Adrenal gland (tissue), 12 donors: ENCODE measurements around the gene TOMM40. TPM values are rescaled to one million over a fixed set of nuclear protein-coding genes. Genes with fewer than 3 reads are reported as not detected.
"Not testable (repeated sequence)": the region's sequence is repeated elsewhere in the genome, so short reads cannot be mapped to it uniquely, and the experiment has no call there.

Experiments used
- DNase-seq, 7 donors: peaks; one replicate each; pipeline ENCODE4 v3.0.0-alpha.2; 2019 to 2020
- H3K27ac ChIP-seq, 5 donors: fragments of 200-600 bp; sonication (generic) in 4 of 5; 1 replicate in 3 of 5; 2 replicates in 2 of 5; pipeline versions ENCODE4 v1.5.1 to v1.8.0; 2016 to 2020; ENCODE audit warnings: mild to moderate bottlenecking in 1 of 5
- H3K27me3 ChIP-seq: fragments of 200-600 bp; 2 replicates; pipeline ENCODE4 v1.8.0; 2021
- H3K36me3 ChIP-seq, 2 donors: fragments of 200-600 bp; replicated peaks in 1 of 2; 1 replicate in 1 of 2; 2 replicates in 1 of 2; pipeline versions ENCODE4 v1.5.1 to v1.8.0; 2018 to 2022
- H3K4me1 ChIP-seq, 2 donors: fragments of 200-600 bp; replicated peaks in 1 of 2; 1 replicate in 1 of 2; 2 replicates in 1 of 2; pipeline versions ENCODE4 v1.5.1 to v1.8.0; 2018 to 2021
- H3K4me3 ChIP-seq, 4 donors: fragments of 200-600 bp; sonication (generic) in 3 of 4; one replicate each; pipeline ENCODE4 v1.5.1; 2016 to 2018
- H3K9me3 ChIP-seq, 3 donors: fragments of 200-600 bp; sonication (generic) in 1 of 3; replicated peaks in 1 of 3; 1 replicate in 2 of 3; 2 replicates in 1 of 3; pipeline versions ENCODE4 v1.5.1 to v1.8.0; 2016 to 2021
- POLR2A ChIP-seq, 2 donors: fragments of 450-650 bp; IDR thresholded peaks; one replicate each; pipeline ENCODE4 v1.6.1; 2017; ENCODE audit warnings: antibody characterized with exemption in 2 of 2, mild to moderate bottlenecking in 2 of 2, moderate library complexity in 1 of 2
- WGBS, 4 donors: extraction: QIAGEN DNeasy Blood & Tissue Kit in 2 of 4; methylation state at CpG; one replicate each; pipeline versions ENCODE4 v1.1.5 to v1.1.7; 2013 to 2017; 5-methylcytosine and 5-hydroxymethylcytosine counted together
- intact Hi-C, 2 donors: fragments of 100-400 bp; cut with DNase I; formaldehyde crosslinking; loops; one replicate each; pipeline versions ENCODE4 v1.14.1 to v1.15.0; 2022 to 2023
- polyA plus RNA-seq, 3 donors: library from polyadenylated mRNA; stranded (reverse); fragments of 200-250 nt in 2 of 3; fragments of 350-450 nt in 1 of 3; fragmentation: Illumina TruSeq in 1 of 3; extraction: RNeasy Lipid Tissue Mini Kit (QIAGEN cat#74804) in 1 of 3; gene quantifications; one replicate each; pipeline ENCODE4 v1.2.3, GENCODE V29; 2013 to 2014
- total RNA-seq, 9 donors: library from RNA; depleted of rRNA in 4 of 9; stranded (reverse); fragments of >200 nt in 4 of 9; fragments of 120-200 nt in 1 of 9; fragmentation: NEBNext Ultra II Directional in 1 of 9; extraction: Animal tissue kit (Norgen Biotek cat#: 25700) in 1 of 9; gene quantifications; one replicate each; pipeline versions ENCODE4 v1.1.0 to v1.2.4, GENCODE V29; 2013 to 2023
- TF ChIP-seq, protein P1 (sequence below), 6 experiments: fragments of 450-650 bp in 4 of 6; fragments of 200-600 bp in 2 of 6; sonication (generic) in 1 of 6; IDR thresholded peaks; 1 replicate in 5 of 6; 2 replicates in 1 of 6; pipeline versions ENCODE4 v1.5.1 to v1.8.0; 2016 to 2021; ENCODE audit warnings: antibody characterized with exemption in 6 of 6, mild to moderate bottlenecking in 2 of 6, moderate library complexity in 1 of 6
- donor health status: healthy with polysubstance abuse.
- donor health status: Bipolar disorder and iron deficiency.
- donor health status: DM: yes; HTN: yes; CAD: no.
- donor health status: DM: no; HTN: no; CAD: no.
- donor health status: DM: no; HTN: no; CAD: no.
- donor health status: DM: yes; HTN: yes; CAD: no.

Gene TOMM40
- total and polyA plus RNA-seq, 12 donors: 53.1 to 248 (median 68.8) TPM

- H3K27me3 ChIP-seq: no peaks in the 10 kb centered on the region
- peak overlapping the region; percentile 23 to 92 (median 85) for H3K27ac ChIP-seq
- TF ChIP-seq POLR2A (IDR thresholded peaks at IDR 0.05): no peak
- TF ChIP-seq, protein P1, sequence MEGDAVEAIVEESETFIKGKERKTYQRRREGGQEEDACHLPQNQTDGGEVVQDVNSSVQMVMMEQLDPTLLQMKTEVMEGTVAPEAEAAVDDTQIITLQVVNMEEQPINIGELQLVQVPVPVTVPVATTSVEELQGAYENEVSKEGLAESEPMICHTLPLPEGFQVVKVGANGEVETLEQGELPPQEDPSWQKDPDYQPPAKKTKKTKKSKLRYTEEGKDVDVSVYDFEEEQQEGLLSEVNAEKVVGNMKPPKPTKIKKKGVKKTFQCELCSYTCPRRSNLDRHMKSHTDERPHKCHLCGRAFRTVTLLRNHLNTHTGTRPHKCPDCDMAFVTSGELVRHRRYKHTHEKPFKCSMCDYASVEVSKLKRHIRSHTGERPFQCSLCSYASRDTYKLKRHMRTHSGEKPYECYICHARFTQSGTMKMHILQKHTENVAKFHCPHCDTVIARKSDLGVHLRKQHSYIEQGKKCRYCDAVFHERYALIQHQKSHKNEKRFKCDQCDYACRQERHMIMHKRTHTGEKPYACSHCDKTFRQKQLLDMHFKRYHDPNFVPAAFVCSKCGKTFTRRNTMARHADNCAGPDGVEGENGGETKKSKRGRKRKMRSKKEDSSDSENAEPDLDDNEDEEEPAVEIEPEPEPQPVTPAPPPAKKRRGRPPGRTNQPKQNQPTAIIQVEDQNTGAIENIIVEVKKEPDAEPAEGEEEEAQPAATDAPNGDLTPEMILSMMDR (IDR thresholded peaks at IDR 0.05): no peak
- WGBS, 4 donors: 11 to 23% (median 19%) methylated on average over 3 to 6 of the region's 6 CpGs
- no peak overlapping the region for H3K4me3 ChIP-seq
- H3K9me3 ChIP-seq: no peaks in the 10 kb centered on the region
- peak; percentile 84 to 98 (median 95) for DNase-seq
- H3K36me3 ChIP-seq: peaks cover 0 to 9% of the 10 kb centered on the region in 2 donors
- intact Hi-C loops: no loop called here
- H3K4me1 ChIP-seq: peaks cover 35 to 42% of the 10 kb centered on the region in 2 donors
Observed at GRCh38 chr19:44912854-44913253, 21.8 kb downstream of the TOMM40 start.

- H3K9me3 ChIP-seq, H3K27me3 ChIP-seq, H3K36me3 ChIP-seq, intact Hi-C loops: not testable (repeated sequence)
- H3K4me3 ChIP-seq: peak overlapping the region in 3 of 4 donors; percentile 13 to 70 (median 32)
- peaks cover 35 to 42% of the 10 kb centered on the region in 2 donors for H3K4me1 ChIP-seq
- peak overlapping the region; percentile 78 to 92 (median 87) for H3K27ac ChIP-seq
- WGBS, 4 donors: 58 to 65% (median 61%) methylated on average over 21 to 23 of the region's 23 CpGs
- peak in 1 of 7 donors; percentile 34 for DNase-seq
Observed at GRCh38 chr19:44913512-44914432, 22.7 kb downstream of the TOMM40 start.

GRCh38 chr19:44914433-44915206 is 23.6 kb downstream of the TOMM40 start, which contains the start of gene APOC1:
TSS of gene APOC1 (plus strand) at chr19:44914608. CDS start at chr19:44914892, 284 bp downstream.
- WGBS, 4 donors: 4 to 11% (median 7%) methylated on average over 22 to 27 of the region's 28 CpGs
- H3K27ac ChIP-seq: peak within 1 kb of the TSS; percentile 78 to 92 (median 87)

DNA sequence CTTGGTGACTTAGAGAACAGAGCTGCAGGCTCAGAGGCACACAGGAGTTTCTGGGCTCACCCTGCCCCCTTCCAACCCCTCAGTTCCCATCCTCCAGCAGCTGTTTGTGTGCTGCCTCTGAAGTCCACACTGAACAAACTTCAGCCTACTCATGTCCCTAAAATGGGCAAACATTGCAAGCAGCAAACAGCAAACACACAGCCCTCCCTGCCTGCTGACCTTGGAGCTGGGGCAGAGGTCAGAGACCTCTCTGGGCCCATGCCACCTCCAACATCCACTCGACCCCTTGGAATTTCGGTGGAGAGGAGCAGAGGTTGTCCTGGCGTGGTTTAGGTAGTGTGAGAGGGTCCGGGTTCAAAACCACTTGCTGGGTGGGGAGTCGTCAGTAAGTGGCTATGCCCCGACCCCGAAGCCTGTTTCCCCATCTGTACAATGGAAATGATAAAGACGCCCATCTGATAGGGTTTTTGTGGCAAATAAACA is 33.2 kb downstream of the TOMM40 start:
- intact Hi-C loops: no loop called here

More at GRCh38 chr19:44914433-44915206, 23.6 kb downstream of the TOMM40 start, which contains the start of gene APOC1:
- H3K9me3 ChIP-seq, intact Hi-C loops, H3K36me3 ChIP-seq, H3K27me3 ChIP-seq: not testable (repeated sequence)
- TF ChIP-seq POLR2A (IDR thresholded peaks at IDR 0.05): peak; percentile 42 to 61
- Histone ChIP-seq H3K4me1 (peaks cover 35 to 40% of the 10 kb centered on the region in 2 donors), H3K4me3 (peak within 1 kb of the TSS; percentile 13 to 70 (median 22))
- DNase-seq: peak; percentile 90 to 96 (median 93)

More for the DNA sequence above, 33.2 kb downstream of the TOMM40 start:
- DNase-seq: peak in 1 of 7 donors; percentile 37
- no peaks in the 10 kb centered on the region for H3K9me3 ChIP-seq
- H3K4me1 ChIP-seq: peaks cover 40 to 41% of the 10 kb centered on the region in 2 donors
- no peak overlapping the region for H3K4me3 ChIP-seq
- no peaks in the 10 kb centered on the region for H3K36me3 ChIP-seq
- H3K27me3 ChIP-seq: no peaks in the 10 kb centered on the region
- WGBS, 4 donors: 56 to 68% (median 62%) methylated on average over 8 of the region's 8 CpGs
- H3K27ac ChIP-seq: peak overlapping the region; percentile 40 to 85 (median 73)
- TF ChIP-seq, protein P1 (IDR thresholded peaks at IDR 0.05): no peak
- no peak for TF ChIP-seq POLR2A (IDR thresholded peaks at IDR 0.05)
